Adrenal gland (tissue), 5 donors: ENCODE measurements around the gene TBC1D21.

Experiments
- CTCF ChIP-seq, 6 experiments: fragments of 450-650 bp in 4 of 6; fragments of 200-600 bp in 2 of 6; sonication (generic) in 1 of 6; IDR thresholded peaks; 1 replicate in 5 of 6; 2 replicates in 1 of 6; pipeline versions ENCODE4 v1.5.1 to v1.8.0; 2016 to 2021; ENCODE audit warnings: antibody characterized with exemption in 6 of 6, mild to moderate bottlenecking in 2 of 6, moderate library complexity in 1 of 6
- POLR2A ChIP-seq, 2 donors: fragments of 450-650 bp; IDR thresholded peaks; one replicate each; pipeline ENCODE4 v1.6.1; 2017; ENCODE audit warnings: antibody characterized with exemption in 2 of 2, mild to moderate bottlenecking in 2 of 2, moderate library complexity in 1 of 2
- donor health status: DM: no; HTN: no; CAD: no.

DNA sequence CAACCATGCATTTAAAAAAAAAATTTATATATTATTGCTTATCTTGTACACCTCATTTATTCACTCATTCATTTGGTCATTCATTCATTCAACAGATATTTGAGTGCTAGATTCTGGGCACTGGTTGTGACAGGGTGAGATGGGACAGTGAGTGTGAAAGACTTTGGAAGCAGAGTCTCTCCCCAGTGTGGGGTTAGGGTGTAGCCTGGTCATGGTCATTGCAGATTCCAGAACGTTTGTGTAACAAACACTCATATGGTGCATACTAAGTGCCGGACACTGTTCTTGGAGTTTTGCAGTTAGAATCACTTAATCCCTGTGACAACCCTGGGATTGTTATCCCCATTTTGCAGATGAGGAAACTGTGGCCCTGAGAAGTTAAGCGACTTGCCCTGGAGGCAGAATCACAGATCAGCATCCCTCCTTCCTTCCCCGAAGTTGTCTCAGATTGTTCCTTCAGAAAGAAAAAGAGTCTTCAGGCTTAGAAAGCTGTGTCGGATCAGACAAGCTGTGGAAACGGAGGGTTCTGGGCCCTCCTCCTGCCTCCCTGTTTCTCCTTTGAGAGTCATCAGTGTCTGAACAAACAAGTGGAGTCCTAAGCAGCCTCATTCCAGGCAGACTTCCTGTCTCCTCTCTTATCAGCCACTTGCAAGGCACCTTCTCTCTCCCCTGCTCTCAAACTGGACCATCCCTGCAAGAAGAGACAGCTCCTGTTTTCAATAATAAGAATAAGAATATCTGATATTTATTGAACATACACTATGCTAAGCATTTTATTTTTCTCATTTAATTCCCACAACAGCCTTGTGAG is 59.2 kb downstream of the TBC1D21 start:
- TF ChIP-seq CTCF (IDR thresholded peaks at IDR 0.05) = no peak
- TF ChIP-seq POLR2A (IDR thresholded peaks at IDR 0.05) = no peak
